WTC11 (cell line): ENCODE results near the gene TNIP1. TPM values are rescaled to one million over a fixed set of nuclear protein-coding genes. Genes with fewer than 3 reads are reported as not detected.

ENCODE experiments used
- ATAC-seq: fragments of 200-7000 bp; cut with Tn5 transposase; 2 replicates; pipeline ENCODE4 v1.10.0; 2021; ENCODE audit warnings: mild to moderate bottlenecking, moderate library complexity
- CTCF ChIA-PET: fragments of 300-600 bp; sonication (Branson Sonifier 250); formaldehyde crosslinking; loops from one replicate; lab custom pipeline; 2021; ENCODE audit warnings: antibody characterized with exemption; lab: Charles Lee
- POLR2A ChIA-PET: fragments of 350-600 bp; sonication (Branson Sonifier 250); formaldehyde crosslinking; loops from one replicate; lab custom pipeline; 2021; ENCODE audit warnings: antibody characterized with exemption; lab: Charles Lee
- DNase-seq: peaks from one replicate; pipeline ENCODE4 v3.0.0; 2021; ENCODE audit warnings: low spot score
- H3K27ac Mint-ChIP-seq: 2 replicates; pipeline ENCODE4 v1.8.0; 2021; ENCODE audit warnings: mixed read lengths
- H3K27me3 Mint-ChIP-seq: 2 replicates; pipeline ENCODE4 v1.8.0; 2021; ENCODE audit warnings: low read depth, mild to moderate bottlenecking, moderate library complexity, mixed read lengths
- H3K36me3 Mint-ChIP-seq: 2 replicates; pipeline ENCODE4 v1.8.0; 2021; ENCODE audit warnings: mixed read lengths
- H3K4me1 Mint-ChIP-seq: 2 replicates; pipeline ENCODE4 v1.8.0; 2022; ENCODE audit warnings: mixed read lengths
- H3K4me3 Mint-ChIP-seq: 2 replicates; pipeline ENCODE4 v1.8.0; 2021; ENCODE audit warnings: mild to moderate bottlenecking, moderate library complexity, mixed read lengths
- H3K9me3 Mint-ChIP-seq: 2 replicates; pipeline ENCODE4 v1.8.0; 2021; ENCODE audit warnings: mixed read lengths
- ATF1 ChIP-seq: sonication (generic); formaldehyde crosslinking; IDR thresholded peaks from 2 replicates; pipeline ENCODE4 v1.8.1; 2023; ENCODE audit warnings: mild to moderate bottlenecking, moderate library complexity, missing genetic modification reagents
- CBFB ChIP-seq: sonication (generic); formaldehyde crosslinking; IDR thresholded peaks from 2 replicates; pipeline ENCODE4 v1.8.1; 2022; ENCODE audit warnings: mild to moderate bottlenecking, low read depth, missing genetic modification reagents
- CREM ChIP-seq: sonication (generic); formaldehyde crosslinking; IDR thresholded peaks from 2 replicates; pipeline ENCODE4 v1.8.1; 2022; ENCODE audit warnings: mild to moderate bottlenecking, missing genetic modification reagents, moderate library complexity
- ELF4 ChIP-seq: sonication (generic); formaldehyde crosslinking; IDR thresholded peaks from 2 replicates; pipeline ENCODE4 v1.8.1; 2022; ENCODE audit warnings: low read depth, mild to moderate bottlenecking, moderate library complexity, missing genetic modification reagents
- GTF2I ChIP-seq: fragments of 250-450 bp; sonication (Bioruptor Pico); conservative IDR thresholded peaks from 2 replicates; pipeline ENCODE4 v1.4.0; 2021; ENCODE audit warnings: mild to moderate bottlenecking
- KAT7 ChIP-seq: sonication (generic); formaldehyde crosslinking; IDR thresholded peaks from 2 replicates; pipeline ENCODE4 v1.8.1; 2023; ENCODE audit warnings: missing genetic modification reagents, mild to moderate bottlenecking, borderline replicate concordance
- MXD4 ChIP-seq: fragments of 250-450 bp; sonication (Bioruptor Pico); IDR thresholded peaks from 2 replicates; pipeline ENCODE4 v1.8.0; 2021; ENCODE audit warnings: mild to moderate bottlenecking, moderate library complexity, borderline replicate concordance
- NR3C1 ChIP-seq: sonication (generic); formaldehyde crosslinking; conservative IDR thresholded peaks from 2 replicates; pipeline ENCODE4 v1.8.1; 2023; ENCODE audit warnings: low read depth, mild to moderate bottlenecking, missing genetic modification reagents
- TCF7 ChIP-seq: sonication (generic); formaldehyde crosslinking; IDR thresholded peaks from 2 replicates; pipeline ENCODE4 v1.8.0; 2022; ENCODE audit warnings: mild to moderate bottlenecking, low read depth, missing genetic modification reagents, moderate library complexity
- ZNF121 ChIP-seq: sonication (generic); formaldehyde crosslinking; IDR thresholded peaks from 2 replicates; pipeline ENCODE4 v1.8.0; 2023; ENCODE audit warnings: missing genetic modification reagents
- ZNF423 ChIP-seq: fragments of 250-450 bp; sonication (Bioruptor Pico); IDR thresholded peaks from 2 replicates; pipeline ENCODE4 v2.1.2; 2022; ENCODE audit warnings: mild to moderate bottlenecking, moderate library complexity
- total RNA-seq: library from RNA; stranded (reverse); gene quantifications from 3 replicates; pipeline ENCODE4 v1.2.3, GENCODE V29; 2021
- TF ChIP-seq, protein P1 (sequence below): fragments of 200-600 bp; IDR thresholded peaks from 2 replicates; pipeline ENCODE4 v1.8.0; 2022; ENCODE audit warnings: antibody characterized with exemption
- TF ChIP-seq, protein P2 (sequence below): sonication (generic); formaldehyde crosslinking; IDR thresholded peaks from 2 replicates; pipeline ENCODE4 v1.8.0; 2022; ENCODE audit warnings: mild to moderate bottlenecking, missing genetic modification reagents
- TF ChIP-seq, protein P3 (sequence below): sonication (generic); formaldehyde crosslinking; IDR thresholded peaks from 2 replicates; pipeline ENCODE4 v1.8.1; 2023; ENCODE audit warnings: mild to moderate bottlenecking, missing genetic modification reagents, moderate library complexity
- TF ChIP-seq, protein P4 (sequence below): sonication (generic); formaldehyde crosslinking; IDR thresholded peaks from 2 replicates; pipeline ENCODE4 v1.8.1; 2023; ENCODE audit warnings: mild to moderate bottlenecking, moderate library complexity, missing genetic modification reagents
- TF ChIP-seq, protein P5 (sequence below): fragments of 250-450 bp; sonication (Bioruptor Pico); IDR thresholded peaks from 2 replicates; pipeline ENCODE4 v1.9.0; 2021; ENCODE audit warnings: mild to moderate bottlenecking
- TF ChIP-seq, protein P6 (sequence below): sonication (generic); formaldehyde crosslinking; IDR thresholded peaks from 2 replicates; pipeline ENCODE4 v1.8.0; 2022; ENCODE audit warnings: missing genetic modification reagents
- TF ChIP-seq, protein P7 (sequence below): fragments of 250-450 bp; sonication (Bioruptor Pico); IDR thresholded peaks from 2 replicates; pipeline ENCODE4 v1.9.0; 2021; ENCODE audit warnings: mild to moderate bottlenecking
- TF ChIP-seq, protein P8 (sequence below): sonication (generic); formaldehyde crosslinking; IDR thresholded peaks from 2 replicates; pipeline ENCODE4 v1.8.1; 2022; ENCODE audit warnings: low read depth, mild to moderate bottlenecking, moderate library complexity, missing genetic modification reagents, borderline replicate concordance

TNIP1 gene
- total RNA-seq, 1 experiment from 2014 or later, result 41.1 TPM

DNA sequence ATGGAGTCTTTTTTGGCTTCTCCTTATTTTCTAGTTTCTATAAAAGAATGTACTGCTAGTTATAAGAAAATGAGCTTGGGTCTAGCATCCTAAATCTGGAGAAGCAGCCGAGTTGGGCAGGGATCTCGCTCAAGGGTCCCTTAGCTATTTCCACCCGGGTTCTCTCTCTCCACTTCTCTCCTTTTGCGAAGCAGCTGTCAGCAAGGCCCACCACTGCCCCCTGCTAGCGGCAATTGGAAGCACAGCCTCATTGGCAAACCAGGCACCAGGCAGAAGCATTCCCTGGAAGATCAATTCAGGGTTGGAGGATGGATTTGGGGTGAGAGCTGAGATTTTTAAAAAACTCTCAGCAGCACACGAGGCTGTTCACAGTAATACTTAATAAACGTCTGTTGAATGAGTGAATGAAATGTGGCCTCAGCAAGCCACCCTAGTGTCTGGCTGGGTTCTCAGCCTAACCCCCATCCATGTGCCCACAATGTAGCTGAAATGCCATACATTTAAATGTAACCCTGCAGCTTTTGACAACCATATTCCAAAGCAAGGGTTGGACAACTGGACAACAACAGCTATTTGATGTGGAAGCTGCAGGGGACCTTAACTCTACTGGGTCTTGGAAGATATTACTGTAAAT, 34.6 kb upstream of the TNIP1 start:
- DNase-seq (peak; percentile 88), ATAC-seq (peak; percentile 86)
- Mint-ChIP-seq H3K27me3 (no peaks in the 10 kb centered on the region; the same call in 1 of the 2 replicates), H3K4me3 (no peak overlapping the region), H3K4me1 (no peaks in the 10 kb centered on the region), H3K27ac (no peak overlapping the region), H3K9me3 (no peaks in the 10 kb centered on the region), H3K36me3 (peaks cover 16% of the 10 kb centered on the region)
- ChIA-PET CTCF (interaction anchor here (0.7 to 11.9 kb wide), 63 partner anchors 9 to 541 kb away, joined by 3 to 305 read pairs (median 5); partner anchors contain the start of genes ANXA6, CCDC69, GM2A and GPX3), POLR2A (interaction anchor here (0.6 to 1.7 kb wide), 4 partner anchors 10 to 108 kb away, joined by 3 to 4 read pairs (median 4); partner anchors contain the start of gene CCDC69)
- TF ChIP-seq, protein P1, sequence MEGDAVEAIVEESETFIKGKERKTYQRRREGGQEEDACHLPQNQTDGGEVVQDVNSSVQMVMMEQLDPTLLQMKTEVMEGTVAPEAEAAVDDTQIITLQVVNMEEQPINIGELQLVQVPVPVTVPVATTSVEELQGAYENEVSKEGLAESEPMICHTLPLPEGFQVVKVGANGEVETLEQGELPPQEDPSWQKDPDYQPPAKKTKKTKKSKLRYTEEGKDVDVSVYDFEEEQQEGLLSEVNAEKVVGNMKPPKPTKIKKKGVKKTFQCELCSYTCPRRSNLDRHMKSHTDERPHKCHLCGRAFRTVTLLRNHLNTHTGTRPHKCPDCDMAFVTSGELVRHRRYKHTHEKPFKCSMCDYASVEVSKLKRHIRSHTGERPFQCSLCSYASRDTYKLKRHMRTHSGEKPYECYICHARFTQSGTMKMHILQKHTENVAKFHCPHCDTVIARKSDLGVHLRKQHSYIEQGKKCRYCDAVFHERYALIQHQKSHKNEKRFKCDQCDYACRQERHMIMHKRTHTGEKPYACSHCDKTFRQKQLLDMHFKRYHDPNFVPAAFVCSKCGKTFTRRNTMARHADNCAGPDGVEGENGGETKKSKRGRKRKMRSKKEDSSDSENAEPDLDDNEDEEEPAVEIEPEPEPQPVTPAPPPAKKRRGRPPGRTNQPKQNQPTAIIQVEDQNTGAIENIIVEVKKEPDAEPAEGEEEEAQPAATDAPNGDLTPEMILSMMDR, result peak; percentile 87
- TF ChIP-seq, protein P2, sequence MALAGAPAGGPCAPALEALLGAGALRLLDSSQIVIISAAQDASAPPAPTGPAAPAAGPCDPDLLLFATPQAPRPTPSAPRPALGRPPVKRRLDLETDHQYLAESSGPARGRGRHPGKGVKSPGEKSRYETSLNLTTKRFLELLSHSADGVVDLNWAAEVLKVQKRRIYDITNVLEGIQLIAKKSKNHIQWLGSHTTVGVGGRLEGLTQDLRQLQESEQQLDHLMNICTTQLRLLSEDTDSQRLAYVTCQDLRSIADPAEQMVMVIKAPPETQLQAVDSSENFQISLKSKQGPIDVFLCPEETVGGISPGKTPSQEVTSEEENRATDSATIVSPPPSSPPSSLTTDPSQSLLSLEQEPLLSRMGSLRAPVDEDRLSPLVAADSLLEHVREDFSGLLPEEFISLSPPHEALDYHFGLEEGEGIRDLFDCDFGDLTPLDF (CRISPR knock-in tag), result no peak
- peak; percentile 66; the same call in 1 of the 2 replicates for TF ChIP-seq ZNF121 (CRISPR knock-in tag)

DNA sequence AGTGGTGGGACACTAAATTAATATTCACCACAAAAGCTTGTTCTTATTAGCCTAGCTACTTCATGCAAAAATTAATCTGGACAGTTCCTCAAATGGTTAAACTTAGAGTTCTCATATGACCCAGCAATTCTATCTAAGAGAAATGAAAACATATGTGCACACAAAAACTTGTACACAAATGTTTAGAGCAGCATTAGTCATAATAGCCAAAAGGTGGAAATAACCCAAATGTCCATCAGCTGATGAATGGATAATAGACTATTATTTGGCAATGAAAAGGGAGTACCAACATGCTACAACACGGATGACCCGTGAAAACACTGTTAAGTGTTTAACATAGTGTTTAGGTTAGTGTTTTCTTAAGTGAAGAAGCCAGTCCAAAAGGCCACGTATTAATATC, 32.8 kb upstream of the TNIP1 start:
- ChIA-PET CTCF (interaction anchor here (2.5 to 11.9 kb wide), 2 partner anchors 16 to 62 kb away, joined by 14 to 305 read pairs; no protein-coding TSS in a partner anchor), POLR2A (no interaction called here)
- Mint-ChIP-seq H3K4me1 (no peaks in the 10 kb centered on the region), H3K27me3 (no peaks in the 10 kb centered on the region; the same call in 1 of the 2 replicates), H3K36me3 (peaks cover 11% of the 10 kb centered on the region), H3K9me3 (no peaks in the 10 kb centered on the region), H3K27ac (no peak overlapping the region), H3K4me3 (no peak overlapping the region)
- DNase-seq (no peak), ATAC-seq (no peak)
- TF ChIP-seq GTF2I (CRISPR knock-in tag) (no peak), CREM (CRISPR knock-in tag) (no peak), TCF7 (no peak), CBFB (no peak), NR3C1 (no peak), ZNF423 (CRISPR knock-in tag) (no peak), MXD4 (no peak), ATF1 (no peak), ELF4 (no peak), KAT7 (CRISPR knock-in tag) (no peak)
- TF ChIP-seq, protein P3, sequence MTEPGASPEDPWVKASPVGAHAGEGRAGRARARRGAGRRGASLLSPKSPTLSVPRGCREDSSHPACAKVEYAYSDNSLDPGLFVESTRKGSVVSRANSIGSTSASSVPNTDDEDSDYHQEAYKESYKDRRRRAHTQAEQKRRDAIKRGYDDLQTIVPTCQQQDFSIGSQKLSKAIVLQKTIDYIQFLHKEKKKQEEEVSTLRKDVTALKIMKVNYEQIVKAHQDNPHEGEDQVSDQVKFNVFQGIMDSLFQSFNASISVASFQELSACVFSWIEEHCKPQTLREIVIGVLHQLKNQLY (CRISPR knock-in tag), result no peak
- TF ChIP-seq, protein P4, sequence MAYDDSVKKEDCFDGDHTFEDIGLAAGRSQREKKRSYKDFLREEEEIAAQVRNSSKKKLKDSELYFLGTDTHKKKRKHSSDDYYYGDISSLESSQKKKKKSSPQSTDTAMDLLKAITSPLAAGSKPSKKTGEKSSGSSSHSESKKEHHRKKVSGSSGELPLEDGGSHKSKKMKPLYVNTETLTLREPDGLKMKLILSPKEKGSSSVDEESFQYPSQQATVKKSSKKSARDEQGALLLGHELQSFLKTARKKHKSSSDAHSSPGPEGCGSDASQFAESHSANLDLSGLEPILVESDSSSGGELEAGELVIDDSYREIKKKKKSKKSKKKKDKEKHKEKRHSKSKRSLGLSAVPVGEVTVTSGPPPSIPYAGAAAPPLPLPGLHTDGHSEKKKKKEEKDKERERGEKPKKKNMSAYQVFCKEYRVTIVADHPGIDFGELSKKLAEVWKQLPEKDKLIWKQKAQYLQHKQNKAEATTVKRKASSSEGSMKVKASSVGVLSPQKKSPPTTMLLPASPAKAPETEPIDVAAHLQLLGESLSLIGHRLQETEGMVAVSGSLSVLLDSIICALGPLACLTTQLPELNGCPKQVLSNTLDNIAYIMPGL (CRISPR knock-in tag), result no peak
- TF ChIP-seq, protein P5, sequence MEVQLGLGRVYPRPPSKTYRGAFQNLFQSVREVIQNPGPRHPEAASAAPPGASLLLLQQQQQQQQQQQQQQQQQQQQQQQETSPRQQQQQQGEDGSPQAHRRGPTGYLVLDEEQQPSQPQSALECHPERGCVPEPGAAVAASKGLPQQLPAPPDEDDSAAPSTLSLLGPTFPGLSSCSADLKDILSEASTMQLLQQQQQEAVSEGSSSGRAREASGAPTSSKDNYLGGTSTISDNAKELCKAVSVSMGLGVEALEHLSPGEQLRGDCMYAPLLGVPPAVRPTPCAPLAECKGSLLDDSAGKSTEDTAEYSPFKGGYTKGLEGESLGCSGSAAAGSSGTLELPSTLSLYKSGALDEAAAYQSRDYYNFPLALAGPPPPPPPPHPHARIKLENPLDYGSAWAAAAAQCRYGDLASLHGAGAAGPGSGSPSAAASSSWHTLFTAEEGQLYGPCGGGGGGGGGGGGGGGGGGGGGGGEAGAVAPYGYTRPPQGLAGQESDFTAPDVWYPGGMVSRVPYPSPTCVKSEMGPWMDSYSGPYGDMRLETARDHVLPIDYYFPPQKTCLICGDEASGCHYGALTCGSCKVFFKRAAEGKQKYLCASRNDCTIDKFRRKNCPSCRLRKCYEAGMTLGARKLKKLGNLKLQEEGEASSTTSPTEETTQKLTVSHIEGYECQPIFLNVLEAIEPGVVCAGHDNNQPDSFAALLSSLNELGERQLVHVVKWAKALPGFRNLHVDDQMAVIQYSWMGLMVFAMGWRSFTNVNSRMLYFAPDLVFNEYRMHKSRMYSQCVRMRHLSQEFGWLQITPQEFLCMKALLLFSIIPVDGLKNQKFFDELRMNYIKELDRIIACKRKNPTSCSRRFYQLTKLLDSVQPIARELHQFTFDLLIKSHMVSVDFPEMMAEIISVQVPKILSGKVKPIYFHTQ (CRISPR knock-in tag), result no peak
- TF ChIP-seq, protein P6, sequence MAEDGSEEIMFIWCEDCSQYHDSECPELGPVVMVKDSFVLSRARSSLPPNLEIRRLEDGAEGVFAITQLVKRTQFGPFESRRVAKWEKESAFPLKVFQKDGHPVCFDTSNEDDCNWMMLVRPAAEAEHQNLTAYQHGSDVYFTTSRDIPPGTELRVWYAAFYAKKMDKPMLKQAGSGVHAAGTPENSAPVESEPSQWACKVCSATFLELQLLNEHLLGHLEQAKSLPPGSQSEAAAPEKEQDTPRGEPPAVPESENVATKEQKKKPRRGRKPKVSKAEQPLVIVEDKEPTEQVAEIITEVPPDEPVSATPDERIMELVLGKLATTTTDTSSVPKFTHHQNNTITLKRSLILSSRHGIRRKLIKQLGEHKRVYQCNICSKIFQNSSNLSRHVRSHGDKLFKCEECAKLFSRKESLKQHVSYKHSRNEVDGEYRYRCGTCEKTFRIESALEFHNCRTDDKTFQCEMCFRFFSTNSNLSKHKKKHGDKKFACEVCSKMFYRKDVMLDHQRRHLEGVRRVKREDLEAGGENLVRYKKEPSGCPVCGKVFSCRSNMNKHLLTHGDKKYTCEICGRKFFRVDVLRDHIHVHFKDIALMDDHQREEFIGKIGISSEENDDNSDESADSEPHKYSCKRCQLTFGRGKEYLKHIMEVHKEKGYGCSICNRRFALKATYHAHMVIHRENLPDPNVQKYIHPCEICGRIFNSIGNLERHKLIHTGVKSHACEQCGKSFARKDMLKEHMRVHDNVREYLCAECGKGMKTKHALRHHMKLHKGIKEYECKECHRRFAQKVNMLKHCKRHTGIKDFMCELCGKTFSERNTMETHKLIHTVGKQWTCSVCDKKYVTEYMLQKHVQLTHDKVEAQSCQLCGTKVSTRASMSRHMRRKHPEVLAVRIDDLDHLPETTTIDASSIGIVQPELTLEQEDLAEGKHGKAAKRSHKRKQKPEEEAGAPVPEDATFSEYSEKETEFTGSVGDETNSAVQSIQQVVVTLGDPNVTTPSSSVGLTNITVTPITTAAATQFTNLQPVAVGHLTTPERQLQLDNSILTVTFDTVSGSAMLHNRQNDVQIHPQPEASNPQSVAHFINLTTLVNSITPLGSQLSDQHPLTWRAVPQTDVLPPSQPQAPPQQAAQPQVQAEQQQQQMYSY (CRISPR knock-in tag), result no peak
- TF ChIP-seq, protein P7, sequence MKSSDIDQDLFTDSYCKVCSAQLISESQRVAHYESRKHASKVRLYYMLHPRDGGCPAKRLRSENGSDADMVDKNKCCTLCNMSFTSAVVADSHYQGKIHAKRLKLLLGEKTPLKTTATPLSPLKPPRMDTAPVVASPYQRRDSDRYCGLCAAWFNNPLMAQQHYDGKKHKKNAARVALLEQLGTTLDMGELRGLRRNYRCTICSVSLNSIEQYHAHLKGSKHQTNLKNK, result no peak
- TF ChIP-seq, protein P8, sequence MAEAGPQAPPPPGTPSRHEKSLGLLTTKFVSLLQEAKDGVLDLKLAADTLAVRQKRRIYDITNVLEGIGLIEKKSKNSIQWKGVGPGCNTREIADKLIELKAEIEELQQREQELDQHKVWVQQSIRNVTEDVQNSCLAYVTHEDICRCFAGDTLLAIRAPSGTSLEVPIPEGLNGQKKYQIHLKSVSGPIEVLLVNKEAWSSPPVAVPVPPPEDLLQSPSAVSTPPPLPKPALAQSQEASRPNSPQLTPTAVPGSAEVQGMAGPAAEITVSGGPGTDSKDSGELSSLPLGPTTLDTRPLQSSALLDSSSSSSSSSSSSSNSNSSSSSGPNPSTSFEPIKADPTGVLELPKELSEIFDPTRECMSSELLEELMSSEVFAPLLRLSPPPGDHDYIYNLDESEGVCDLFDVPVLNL (CRISPR knock-in tag), result no peak
